ENCODE measurements around the gene COBL.

GRCh38 chr7:51263631-51264484, 52.8 kb downstream of the COBL start:
- TF ChIP-seq CTCF (IDR thresholded peaks at IDR 0.05; ENCODE audit: low read depth, low read length, poor library complexity, severe bottlenecking) = no peak
- no peak for TF ChIP-seq EZH2phosphoT487 (IDR thresholded peaks at IDR 0.05; ENCODE audit: borderline replicate concordance, low read length)
